GM19397 (cell line): ENCODE data around the gene WFDC9.
"Not testable (repeated sequence)": the region's sequence is repeated elsewhere in the genome, so short reads cannot be mapped to it uniquely, and the experiment has no call there.

Source experiments
- ATAC-seq: cut with Tn5 transposase; IDR thresholded peaks from one replicate; pipeline ENCODE4 v1.9.1; 2021; ENCODE audit warnings: mild to moderate bottlenecking, moderate library complexity; ENCODE audit not compliant: unreplicated experiment

Gene WFDC9

GRCh38 chr20:45593498-45593897, 37.6 kb downstream of the WFDC9 start:
- no peak for ATAC-seq

GRCh38 chr20:45592574-45593189, 38.4 kb downstream of the WFDC9 start:
- ATAC-seq: no peak

- no peak for ATAC-seq
These were observed 41.4 kb downstream of the WFDC9 start for GRCh38 chr20:45589725-45590124.

- no peak for ATAC-seq
These were observed 42.3 kb downstream of the WFDC9 start for GRCh38 chr20:45588800-45589199.

GRCh38 chr20:45585986-45586385, 45.1 kb downstream of the WFDC9 start:
- not testable (repeated sequence) for ATAC-seq

- not testable (repeated sequence) for ATAC-seq
These were observed 46.8 kb downstream of the WFDC9 start for GRCh38 chr20:45584294-45584693.

- no peak for ATAC-seq
These were observed 47.6 kb downstream of the WFDC9 start for GRCh38 chr20:45583502-45583901.

- ATAC-seq: no peak
These were observed 49.4 kb downstream of the WFDC9 start for GRCh38 chr20:45581702-45582101.

- ATAC-seq: no peak
These were observed 51.9 kb downstream of the WFDC9 start, which contains the start of gene WFDC8 for GRCh38 chr20:45579184-45579583. WFDC8 (minus strand) TSS chr20:45579284; CDS start chr20:45579247, 37 bp downstream.

GRCh38 chr20:45578231-45578630, 52.9 kb downstream of the WFDC9 start:
- no peak for ATAC-seq

GRCh38 chr20:45576995-45577394, 54.1 kb downstream of the WFDC9 start:
- ATAC-seq: no peak

- no peak for ATAC-seq
These were observed 55.2 kb downstream of the WFDC9 start for GRCh38 chr20:45575931-45576330.

- ATAC-seq: not testable (repeated sequence)
These were observed 61.4 kb downstream of the WFDC9 start for GRCh38 chr20:45569650-45570049.

- ATAC-seq: no peak
These were observed 66.3 kb downstream of the WFDC9 start for GRCh38 chr20:45564760-45565276.
